Fibroblast of skin of right biceps (primary cell): ENCODE results near the gene TAS2R7.
"Not testable (repeated sequence)": the region's sequence is repeated elsewhere in the genome, so short reads cannot be mapped to it uniquely, and the experiment has no call there.

Experiments used
- DNase-seq: peaks from one replicate; pipeline ENCODE4 v3.0.0-alpha.2; 2013

The TAS2R7 gene, protein sequence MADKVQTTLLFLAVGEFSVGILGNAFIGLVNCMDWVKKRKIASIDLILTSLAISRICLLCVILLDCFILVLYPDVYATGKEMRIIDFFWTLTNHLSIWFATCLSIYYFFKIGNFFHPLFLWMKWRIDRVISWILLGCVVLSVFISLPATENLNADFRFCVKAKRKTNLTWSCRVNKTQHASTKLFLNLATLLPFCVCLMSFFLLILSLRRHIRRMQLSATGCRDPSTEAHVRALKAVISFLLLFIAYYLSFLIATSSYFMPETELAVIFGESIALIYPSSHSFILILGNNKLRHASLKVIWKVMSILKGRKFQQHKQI

DNA sequence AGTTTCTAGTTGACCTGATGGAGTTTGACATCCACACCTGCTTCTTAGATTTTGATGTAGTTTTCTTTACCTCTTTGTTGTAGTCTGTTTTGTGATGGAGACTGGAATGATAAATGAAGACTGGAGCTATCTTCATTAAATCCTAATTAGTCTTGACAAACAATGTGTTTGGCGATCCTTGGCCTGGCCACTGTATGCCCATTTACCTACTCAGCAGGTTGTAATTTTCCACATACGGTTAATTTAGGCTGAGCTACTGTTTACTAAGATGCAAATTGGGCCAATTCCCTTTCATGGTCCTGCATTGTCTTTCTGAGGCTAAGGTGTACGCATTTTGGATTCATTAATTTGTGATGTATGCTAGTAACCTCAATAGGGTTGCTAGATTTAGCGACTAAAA is at the start of gene TAS2R7:
TAS2R7 (minus strand) TSS at position 41 of the 400 bp plus-strand sequence. CDS start 57 bp downstream, outside the sequence.
- no peak for DNase-seq

DNA sequence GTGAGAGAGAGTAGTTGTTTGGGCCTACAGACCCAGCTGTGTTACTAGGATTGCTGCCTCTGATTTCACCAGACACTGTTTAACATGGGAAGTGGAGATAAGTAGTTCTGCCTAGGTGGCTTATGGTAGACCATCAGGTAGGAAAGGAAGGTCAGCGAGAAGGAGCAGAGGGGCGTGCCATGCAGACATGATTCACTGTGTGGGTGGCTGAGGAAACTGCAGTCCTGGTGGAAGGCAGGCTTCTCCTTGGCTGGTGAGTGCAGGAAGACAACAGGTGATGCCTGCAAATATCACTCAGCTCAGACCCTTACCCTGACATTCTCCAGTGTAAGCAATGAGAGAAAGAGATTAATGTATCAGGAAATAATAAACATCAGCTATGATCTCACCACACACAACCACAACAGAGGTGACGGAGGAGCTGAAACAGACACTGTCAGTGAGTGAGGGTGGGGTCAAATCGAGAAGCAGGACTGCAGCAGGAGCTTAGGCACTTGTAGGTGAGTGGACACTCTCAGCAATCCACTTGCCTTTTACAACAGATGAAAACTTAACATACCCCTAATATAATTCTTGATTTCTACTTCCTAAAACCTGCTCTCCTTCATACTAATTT is 48.9 kb upstream of the TAS2R7 start:
- no peak for DNase-seq

DNA sequence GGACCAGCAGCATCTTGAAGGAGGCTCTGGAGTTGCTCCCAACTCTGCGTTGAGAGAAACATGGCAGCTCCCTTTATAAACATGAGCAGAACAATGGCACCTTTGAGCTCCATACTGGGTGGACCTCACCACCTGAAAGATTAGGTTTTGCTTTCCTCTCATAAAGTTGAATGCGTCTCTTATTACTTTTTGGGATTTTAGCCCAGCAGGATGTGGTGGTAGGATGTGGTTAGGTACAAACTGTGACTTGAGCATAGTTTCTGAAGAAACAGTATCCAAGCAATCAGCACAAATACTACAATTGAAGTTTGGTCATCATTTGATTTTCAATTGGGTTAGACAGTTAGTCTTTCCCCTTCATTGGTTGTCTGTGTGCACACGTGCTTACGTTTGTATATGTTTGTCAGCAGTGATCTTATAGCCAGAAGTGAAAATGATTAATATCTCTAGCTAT is 47.0 kb upstream of the TAS2R7 start, which contains the start of gene PRR4:
PRR4 (minus strand) TSS at position 51 of the 454 bp plus-strand sequence; CDS start at position 13, 38 bp downstream.
- DNase-seq = no peak

DNA sequence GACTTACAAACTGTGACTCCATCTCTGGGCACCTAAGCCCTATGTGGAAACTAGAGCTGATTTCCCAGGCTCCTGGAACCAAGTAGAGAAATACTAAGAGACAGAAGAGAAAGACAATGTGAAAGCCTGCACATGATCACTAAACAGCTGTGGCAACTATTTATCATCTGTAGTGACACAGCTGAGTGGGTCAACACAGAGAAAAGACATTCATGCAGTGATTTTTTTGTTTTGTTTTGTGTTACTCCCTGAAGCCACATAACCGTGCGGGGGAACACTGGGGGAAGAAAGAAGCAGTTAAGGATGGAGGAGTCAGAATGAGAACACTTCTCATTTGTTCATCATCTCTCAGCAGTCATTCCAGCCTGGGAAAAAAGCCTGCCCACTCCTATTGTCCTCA is 45.3 kb upstream of the TAS2R7 start:
- no peak for DNase-seq

DNA sequence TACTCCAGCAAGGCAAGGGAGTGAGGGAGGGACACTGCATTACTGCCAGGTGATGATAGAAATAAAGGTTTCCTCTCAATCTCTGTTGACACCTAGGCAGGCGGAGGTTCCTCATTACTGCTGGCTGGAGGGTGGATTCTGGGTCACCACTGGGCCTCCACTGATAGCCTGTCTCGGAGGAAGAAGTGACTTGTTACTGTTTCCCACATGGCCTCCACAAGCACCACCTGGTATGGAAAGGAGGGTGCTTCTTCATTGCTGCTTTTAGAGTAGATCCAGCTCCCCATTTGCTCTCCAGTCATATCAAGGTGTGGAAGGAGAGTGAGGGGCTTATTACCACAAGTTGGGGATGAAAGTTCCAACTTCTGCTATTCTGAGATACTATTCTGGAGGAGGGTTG is 40.4 kb upstream of the TAS2R7 start:
- DNase-seq = no peak

DNA sequence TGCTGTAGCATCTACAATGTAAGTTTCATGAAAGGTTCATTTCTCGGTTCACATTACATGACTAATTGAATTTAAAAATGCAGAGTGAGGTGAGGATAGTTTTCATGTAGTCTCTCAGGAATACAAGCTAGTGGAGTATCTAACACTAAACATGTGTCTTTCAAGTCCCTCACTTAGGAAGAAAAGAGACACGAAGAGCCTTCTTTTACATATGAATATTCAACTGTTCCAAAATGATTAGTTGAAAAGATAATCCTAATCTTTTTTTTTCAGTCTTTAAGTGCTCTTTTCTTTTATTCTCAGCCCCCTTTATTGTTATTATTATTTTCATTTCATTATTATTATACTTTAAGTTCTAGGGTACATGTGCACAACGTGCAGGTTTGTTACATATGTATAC is 36.0 kb upstream of the TAS2R7 start:
- DNase-seq = no peak

DNA sequence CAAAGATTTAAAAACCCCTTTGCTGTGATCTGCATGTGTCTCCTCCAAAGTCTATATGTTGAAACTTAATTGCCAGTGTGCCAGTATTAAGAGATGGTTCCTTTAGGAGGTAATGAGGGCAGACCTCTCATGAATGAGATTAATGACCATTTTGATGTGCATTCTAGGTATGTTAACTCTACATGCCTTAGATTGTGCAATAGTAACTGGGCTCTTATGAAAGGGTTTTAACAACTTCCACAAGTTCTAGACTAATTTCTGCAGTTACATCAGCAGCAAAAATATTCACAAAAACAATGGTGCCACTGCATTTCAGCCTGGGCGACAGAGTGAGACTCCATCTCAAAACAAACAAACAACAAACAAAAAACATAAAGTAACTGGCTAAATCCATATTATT is 27.6 kb upstream of the TAS2R7 start:
- no peak for DNase-seq

DNA sequence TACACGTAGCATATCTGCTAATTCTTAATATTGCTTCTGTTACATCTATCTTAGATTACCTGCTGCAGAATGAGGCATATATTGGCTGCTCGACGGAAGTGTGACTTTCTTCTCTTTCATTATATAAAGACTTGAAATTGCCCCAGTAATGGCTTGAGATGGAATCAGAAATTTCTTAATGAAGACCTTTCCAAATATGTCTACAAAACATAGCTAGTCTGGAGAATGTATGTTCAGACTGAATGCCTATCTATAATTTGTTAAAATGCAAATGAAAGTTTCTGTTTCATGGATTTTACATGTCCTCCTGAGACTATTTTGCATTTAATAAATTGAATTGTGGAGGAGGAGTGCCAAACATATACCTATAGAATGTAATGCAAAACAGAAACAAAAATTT is 23.8 kb upstream of the TAS2R7 start, which contains the start of gene TAS2R10:
TAS2R10 (minus strand) TSS at position 101 of the 400 bp plus-strand sequence; CDS start at position 12, 89 bp downstream.
- no peak for DNase-seq

DNA sequence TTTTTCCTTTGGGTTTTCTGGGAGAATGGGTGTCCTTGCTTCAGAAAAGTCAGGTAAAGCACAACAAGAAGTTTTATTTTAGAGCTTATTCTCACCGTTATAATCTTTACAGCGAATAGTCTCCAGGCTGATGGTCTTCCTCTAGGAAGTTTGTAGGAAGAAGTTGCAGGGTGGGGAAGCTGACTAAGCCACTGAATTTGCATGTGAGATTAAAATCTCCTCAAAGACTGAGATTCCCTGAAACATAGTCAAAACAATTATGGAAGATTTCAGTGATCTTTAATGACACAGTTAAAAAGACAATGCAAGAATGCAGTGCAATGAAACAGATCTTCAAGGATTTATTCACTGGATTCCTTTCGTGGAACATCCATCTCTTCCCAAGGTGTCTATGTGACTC is 22.5 kb upstream of the TAS2R7 start:
- DNase-seq = no peak

DNA sequence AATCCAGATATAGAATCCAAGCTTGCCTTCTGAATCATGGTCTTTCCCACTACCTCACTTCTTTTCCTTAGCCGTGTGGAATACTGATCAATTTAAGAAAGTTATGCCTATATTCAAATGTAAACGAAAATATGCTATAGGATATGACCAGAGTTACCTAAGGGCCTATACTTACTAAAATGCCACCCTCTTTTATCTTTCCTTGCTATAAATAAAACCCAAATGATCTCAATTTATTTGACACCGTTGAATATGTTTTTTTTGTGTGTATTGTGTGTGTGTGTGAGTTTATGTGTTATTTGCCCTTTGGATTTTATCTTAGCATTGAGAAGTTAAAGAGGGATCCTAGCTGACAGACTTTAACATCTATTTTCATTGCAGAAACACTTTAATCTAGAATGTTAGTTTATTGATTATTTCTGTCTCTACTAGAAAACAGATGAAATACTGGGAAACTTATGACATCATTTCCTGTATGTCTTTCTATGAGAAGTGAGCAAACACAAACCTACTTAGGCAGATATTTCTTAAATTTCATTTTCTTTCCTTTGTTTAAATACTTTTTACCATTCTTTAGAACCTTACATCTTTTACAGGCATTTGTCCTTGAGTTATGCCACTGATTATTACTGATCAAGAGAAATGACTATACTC is 9.6 kb upstream of the TAS2R7 start:
- no peak for DNase-seq

DNA sequence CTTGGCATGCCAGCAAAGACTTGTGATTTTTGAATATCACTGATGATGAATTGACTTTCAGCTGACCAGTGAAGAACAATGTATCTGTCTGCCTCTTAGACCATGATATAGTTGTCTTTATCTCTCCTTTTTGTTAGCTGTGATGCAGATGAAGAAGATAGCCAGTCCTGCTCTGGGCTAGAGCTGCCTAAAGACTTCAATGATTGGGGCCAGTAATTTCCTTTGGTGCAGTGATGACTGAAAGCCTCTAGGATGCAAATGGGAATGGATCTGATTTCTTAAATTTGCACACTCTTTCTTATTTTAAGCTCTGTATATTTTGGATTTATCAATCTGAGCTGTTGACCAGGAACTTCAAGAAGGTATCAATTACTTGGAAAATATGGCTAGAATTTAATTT is 7.6 kb upstream of the TAS2R7 start, which contains the start of gene TAS2R9:
TAS2R9 (minus strand) TSS at position 101 of the 400 bp plus-strand sequence; CDS start at position 8, 93 bp downstream.
- no peak for DNase-seq

DNA sequence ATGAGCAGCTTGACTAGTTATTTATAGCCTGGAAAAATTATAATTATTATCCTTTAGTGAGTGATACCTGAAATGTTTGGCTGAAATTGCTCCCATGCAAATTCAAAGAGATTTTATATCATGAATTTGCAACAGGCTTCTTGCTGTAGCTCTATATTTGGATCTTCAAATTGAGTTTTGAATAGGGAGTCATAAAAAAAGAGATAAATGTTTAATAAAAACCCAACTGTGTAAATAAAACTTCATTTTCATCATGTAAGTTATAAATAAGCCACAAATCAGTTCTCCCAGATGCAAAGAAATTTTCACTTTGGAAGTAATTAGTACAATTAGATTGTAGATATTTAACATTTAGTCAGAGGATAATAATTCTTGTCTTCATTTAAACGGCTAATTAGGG is 4.8 kb upstream of the TAS2R7 start, which contains the start of gene TAS2R8:
TAS2R8 (minus strand) TSS at position 101 of the 400 bp plus-strand sequence. CDS start 306 bp downstream, outside the sequence.
- DNase-seq = no peak

DNA sequence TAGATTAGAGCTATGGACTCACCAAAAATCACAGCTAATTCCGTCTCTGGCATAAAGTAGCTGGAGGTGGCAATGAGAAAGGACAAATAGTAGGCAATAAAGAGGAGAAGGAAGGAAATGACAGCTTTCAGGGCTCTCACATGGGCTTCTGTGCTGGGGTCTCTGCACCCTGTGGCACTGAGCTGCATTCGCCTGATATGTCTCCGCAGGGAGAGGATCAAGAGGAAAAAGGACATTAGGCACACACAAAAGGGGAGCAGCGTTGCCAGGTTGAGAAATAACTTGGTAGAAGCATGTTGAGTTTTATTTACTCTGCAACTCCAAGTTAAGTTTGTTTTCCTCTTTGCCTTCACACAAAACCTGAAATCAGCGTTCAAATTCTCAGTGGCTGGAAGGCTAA is 686 bp downstream of the TAS2R7 start:
- no peak for DNase-seq

DNA sequence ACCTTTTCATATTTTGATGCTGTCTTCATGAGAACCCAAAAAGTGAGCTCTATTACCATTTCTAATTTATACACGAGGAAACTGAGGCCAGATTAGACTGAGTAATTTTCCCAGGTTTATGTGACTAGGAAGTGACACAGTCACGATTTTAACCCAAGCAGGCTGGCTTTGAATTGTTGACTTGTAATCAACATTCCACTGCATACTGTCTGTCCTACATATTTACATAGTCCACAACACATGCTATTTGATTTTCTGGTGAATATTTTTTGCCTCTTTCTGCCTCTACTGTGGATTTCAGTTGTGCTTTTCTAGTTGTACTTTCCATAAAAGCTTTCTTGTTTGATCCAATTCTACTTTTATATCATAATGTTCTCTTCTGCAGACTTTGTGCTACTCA is 8.2 kb downstream of the TAS2R7 start:
- no peak for DNase-seq

DNA sequence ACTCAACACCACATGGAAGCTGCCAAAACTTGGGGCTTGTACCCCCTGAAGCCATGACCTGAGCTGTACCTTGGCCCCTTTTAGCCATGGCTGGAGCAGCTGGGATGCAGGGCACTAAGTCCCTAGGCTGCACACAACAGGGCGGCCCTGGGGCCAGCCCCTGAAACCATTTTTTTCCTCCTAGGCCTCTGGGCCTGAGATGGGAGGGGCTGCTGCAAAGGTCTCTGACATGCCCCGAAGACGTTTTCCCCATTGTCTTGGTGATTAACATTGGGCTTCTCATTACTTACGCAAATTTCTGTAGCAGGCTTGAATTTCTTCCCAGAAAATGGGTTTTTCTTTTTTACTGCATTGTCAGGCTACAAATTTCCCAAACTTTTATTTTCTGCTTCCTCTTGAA is 10.7 kb downstream of the TAS2R7 start:
- not testable (repeated sequence) for DNase-seq

DNA sequence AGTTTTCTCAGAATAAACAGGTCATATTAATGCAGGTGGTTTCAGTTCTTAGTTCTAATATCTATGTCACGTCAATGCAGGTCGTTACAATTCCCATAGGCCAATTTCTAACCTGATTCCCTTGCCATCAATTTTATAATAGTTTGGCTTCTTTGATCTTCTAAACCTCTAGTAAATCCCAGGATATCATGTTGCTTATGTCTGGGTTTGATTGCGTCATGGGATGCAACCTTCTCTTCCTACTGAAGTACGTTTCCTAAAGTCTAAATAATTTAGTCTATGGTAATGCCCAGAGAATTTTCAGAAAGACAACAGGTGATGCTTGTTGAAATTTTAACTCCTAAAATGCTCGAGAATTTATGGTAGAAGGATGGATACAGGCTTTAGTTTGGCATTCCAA is 19.2 kb downstream of the TAS2R7 start:
- no peak for DNase-seq

DNA sequence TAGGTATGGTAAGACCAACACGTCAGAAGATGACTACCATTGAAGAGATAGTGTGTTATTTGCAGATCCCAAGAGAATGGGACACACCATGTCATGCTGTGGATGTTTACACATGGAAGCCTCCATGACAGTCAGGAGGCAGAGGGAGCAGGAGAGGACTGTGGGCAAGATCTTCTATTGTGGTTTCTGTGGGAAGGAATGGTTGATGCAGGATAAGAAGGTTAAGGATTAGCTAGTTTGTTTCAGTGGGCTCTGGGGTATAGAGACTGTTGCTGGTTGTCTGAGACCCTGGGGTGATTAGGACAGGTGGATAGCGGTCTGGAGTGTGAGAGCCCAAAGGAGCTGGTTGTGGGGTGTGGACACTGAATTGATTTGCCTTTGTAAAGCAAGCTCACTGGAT is 23.3 kb downstream of the TAS2R7 start:
- no peak for DNase-seq

DNA sequence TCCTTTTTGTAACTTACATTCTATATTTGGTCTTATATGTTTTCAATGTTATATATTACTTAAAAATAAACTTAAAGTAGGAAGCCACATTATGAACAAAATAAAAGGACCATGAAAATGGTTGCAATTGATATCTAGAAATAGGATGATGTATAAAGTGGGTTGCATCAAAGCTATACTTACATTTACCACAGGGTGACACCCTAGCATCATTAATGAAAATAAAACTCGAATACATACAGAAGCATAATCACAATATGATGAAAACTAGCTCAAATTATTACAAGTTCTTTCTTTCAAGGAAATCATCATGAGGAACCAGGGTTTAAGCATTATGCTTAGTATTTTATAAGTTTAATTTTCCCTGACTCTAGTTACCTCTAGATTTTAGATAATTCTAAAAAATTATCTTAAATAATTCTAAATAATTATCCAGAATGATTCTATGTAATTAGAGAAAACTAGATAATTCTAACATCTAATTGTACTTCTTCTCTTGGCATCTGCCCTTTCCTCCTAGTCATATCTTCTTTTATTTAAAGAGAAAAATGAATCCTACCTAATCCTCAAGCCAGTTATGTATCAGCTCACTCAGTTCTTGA is 31.2 kb downstream of the TAS2R7 start:
- peak; percentile 22 for DNase-seq

DNA sequence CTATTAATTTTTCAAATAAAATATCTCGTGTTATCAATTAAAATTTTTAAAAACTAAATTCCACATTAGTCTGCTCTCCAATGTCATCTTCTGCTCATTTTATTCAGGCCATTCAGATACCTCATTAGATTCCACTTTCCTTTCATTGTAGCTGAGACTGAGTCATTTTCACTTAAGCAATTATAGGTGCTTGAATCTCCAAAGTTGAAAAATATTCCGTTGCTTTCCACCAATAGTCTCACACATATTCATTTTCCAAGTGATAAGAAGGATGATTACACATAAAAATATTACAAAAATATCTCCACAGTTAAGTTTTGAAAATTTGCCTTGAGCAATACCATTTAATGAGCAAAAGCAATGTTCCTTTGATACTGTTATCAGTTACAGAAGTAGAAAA is 42.8 kb downstream of the TAS2R7 start:
- DNase-seq = no peak

DNA sequence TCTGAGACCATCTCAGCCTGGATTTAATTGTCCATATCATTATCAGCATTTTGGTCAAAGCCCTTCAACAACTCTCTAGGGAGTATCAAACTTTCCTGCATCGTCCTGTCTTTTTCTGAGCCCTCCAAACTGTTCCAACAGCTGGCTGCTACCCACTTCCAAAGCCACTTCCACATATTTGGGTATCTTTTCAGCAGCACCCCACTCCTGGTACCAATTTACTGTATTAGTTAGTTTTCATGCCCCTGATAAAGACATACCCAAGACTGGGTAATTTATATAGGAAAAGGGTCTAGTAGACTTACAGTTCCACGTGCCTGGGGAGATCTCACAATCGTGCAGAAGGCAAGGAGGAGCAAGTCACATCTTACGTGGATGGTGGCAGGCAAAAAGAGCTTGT is 46.2 kb downstream of the TAS2R7 start:
- no peak for DNase-seq

DNA sequence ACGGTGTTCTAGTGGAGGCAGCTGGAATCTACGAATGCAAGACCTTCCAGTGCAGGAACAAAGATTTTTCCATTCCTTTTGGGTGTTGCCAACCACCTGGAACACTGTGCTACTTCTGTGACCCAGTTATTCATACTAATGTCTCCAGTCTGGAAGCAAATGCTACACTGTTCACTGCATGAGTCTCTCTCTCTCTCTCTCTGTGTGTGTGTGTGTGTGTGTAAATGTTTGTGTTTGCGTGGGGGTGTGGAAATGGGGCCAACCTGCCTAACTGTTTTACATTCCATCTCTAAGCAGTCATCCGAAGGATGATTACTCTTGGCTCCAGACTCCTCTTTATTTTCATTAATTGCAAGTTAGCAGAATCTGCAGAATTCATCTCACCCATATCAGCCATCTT is 49.4 kb downstream of the TAS2R7 start:
- peak; percentile 60 for DNase-seq
